ENCODE data around the gene POLR3H.

POLR3H gene

DNA sequence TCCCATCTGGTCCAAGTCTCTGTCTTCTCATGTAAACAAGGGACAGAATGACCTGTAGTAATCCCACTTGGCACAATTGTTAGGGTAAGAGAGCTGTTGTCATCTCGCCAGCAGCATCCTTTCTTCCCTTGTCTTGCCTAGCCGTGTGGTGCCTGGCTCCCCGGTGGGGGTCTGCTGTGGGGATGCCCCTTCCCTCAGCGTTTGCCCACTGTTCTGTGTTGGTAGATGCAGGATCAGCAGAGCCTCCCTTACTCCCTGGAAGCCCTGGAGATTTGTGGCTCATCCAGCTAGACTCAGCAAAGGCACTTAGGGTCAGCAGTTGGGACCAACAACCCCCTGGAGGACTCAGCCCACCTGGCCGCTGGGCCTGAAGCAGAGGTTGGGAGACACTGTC, 62.3 kb downstream of the POLR3H start:
- peaks cover 16% of the 10 kb centered on the region; the same call in 1 of the 2 replicates for H4K20me1 ChIP-seq (ENCODE audit: insufficient read depth)

DNA sequence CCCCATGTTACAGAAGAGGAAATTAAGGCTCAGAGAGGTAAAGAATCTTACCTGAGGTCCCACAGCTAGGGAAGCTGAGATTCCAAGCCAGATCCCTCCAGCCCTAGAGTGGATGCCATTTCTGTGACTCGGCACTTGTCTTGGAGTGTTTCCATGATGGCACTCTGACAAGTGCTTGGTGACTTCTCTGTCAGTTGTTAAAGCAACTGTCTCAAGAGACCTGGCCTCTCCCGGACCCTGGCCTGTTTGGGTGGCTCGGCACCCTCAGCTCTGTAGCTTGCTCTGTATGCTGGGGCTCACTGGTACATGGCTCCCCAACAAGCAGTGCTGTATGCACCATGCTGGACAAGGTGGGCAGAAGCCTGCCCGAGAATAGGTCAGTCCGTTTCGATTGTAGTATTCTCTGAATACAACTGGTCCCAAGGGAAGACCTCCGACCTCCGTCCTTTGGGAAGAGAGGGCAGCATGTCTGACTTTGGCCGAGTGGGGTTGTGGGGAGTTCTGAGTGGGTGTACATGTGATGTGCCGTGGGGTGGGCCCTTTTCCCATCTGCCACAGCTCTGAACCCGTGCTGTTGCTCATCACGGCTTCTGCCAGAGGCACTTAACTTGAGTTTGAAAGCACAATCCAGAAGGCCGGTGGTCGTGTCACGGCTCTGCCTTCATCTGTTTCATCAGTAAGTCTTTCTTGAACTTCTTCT, 63.0 kb downstream of the POLR3H start:
- Histone ChIP-seq H4K20me1 (ENCODE audit: insufficient read depth) (peaks cover 16% of the 10 kb centered on the region; the same call in 1 of the 2 replicates), H3K4me1 (ENCODE audit: low read depth, poor library complexity, severe bottlenecking) (peaks cover 19% of the 10 kb centered on the region), H3K79me2 (ENCODE audit: insufficient read depth, low read depth) (peaks cover 98% of the 10 kb centered on the region), H3K4me2 (no peak overlapping the region), H3K27ac (no peak overlapping the region), H3K4me3 (IDR thresholded peaks at IDR 0.05; ENCODE audit: insufficient read depth, low read depth, low read length) (no peak overlapping the region), H3K36me3 (ENCODE audit: insufficient read depth) (no peaks in the 10 kb centered on the region), H3K27me3 (ENCODE audit: insufficient read depth, low read depth) (no peaks in the 10 kb centered on the region), H2AFZ (ENCODE audit: low read depth) (no peak overlapping the region), H3K9ac (no peak overlapping the region)
- TF ChIP-seq, protein P1, sequence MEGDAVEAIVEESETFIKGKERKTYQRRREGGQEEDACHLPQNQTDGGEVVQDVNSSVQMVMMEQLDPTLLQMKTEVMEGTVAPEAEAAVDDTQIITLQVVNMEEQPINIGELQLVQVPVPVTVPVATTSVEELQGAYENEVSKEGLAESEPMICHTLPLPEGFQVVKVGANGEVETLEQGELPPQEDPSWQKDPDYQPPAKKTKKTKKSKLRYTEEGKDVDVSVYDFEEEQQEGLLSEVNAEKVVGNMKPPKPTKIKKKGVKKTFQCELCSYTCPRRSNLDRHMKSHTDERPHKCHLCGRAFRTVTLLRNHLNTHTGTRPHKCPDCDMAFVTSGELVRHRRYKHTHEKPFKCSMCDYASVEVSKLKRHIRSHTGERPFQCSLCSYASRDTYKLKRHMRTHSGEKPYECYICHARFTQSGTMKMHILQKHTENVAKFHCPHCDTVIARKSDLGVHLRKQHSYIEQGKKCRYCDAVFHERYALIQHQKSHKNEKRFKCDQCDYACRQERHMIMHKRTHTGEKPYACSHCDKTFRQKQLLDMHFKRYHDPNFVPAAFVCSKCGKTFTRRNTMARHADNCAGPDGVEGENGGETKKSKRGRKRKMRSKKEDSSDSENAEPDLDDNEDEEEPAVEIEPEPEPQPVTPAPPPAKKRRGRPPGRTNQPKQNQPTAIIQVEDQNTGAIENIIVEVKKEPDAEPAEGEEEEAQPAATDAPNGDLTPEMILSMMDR (conservative IDR thresholded peaks at IDR 0.05; ENCODE audit: low read depth, low read length) = no peak

More for the DNA sequence above, 62.3 kb downstream of the POLR3H start:
- peaks cover 96% of the 10 kb centered on the region for H3K79me2 ChIP-seq (ENCODE audit: insufficient read depth, low read depth)
- no peak overlapping the region for H3K4me2 ChIP-seq
- no peaks in the 10 kb centered on the region for H3K36me3 ChIP-seq (ENCODE audit: insufficient read depth)
- no peaks in the 10 kb centered on the region for H3K27me3 ChIP-seq (ENCODE audit: insufficient read depth, low read depth)
- H3K4me1 ChIP-seq (ENCODE audit: low read depth, poor library complexity, severe bottlenecking) = peaks cover 19% of the 10 kb centered on the region
- no peak overlapping the region for H3K4me3 ChIP-seq (IDR thresholded peaks at IDR 0.05; ENCODE audit: insufficient read depth, low read depth, low read length)
- TF ChIP-seq, protein P1 (conservative IDR thresholded peaks at IDR 0.05; ENCODE audit: low read depth, low read length) = no peak
- no peak overlapping the region for H3K27ac ChIP-seq
- H3K9ac ChIP-seq = no peak overlapping the region
- H2AFZ ChIP-seq (ENCODE audit: low read depth) = no peak overlapping the region

DNA sequence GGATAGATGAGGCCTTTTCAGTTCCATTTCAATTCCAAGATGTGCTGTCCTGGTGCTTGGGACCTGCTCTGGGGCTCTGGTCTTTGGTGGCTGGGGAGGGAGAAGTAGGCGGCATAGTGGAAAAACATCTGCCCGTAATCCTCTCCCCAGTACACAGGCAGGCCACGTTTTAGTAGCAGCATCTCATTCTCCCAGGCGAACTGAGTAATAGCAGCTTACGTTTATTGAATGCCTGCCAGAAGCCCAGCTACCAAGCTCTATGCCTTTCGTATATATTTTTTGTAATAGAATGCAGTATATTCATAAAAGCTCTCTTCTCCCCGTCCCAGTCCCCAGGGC, 63.9 kb downstream of the POLR3H start:
- Histone ChIP-seq H3K36me3 (ENCODE audit: insufficient read depth) (no peaks in the 10 kb centered on the region), H3K9ac (no peak overlapping the region), H2AFZ (ENCODE audit: low read depth) (no peak overlapping the region), H3K4me3 (IDR thresholded peaks at IDR 0.05; ENCODE audit: insufficient read depth, low read depth, low read length) (no peak overlapping the region), H3K4me1 (ENCODE audit: low read depth, poor library complexity, severe bottlenecking) (peaks cover 27% of the 10 kb centered on the region), H3K27me3 (ENCODE audit: insufficient read depth, low read depth) (no peaks in the 10 kb centered on the region), H3K27ac (no peak overlapping the region), H4K20me1 (ENCODE audit: insufficient read depth) (peaks cover 16% of the 10 kb centered on the region; the same call in 1 of the 2 replicates), H3K79me2 (ENCODE audit: insufficient read depth, low read depth) (peaks cover 98% of the 10 kb centered on the region), H3K4me2 (no peak overlapping the region)
- TF ChIP-seq, protein P1 (conservative IDR thresholded peaks at IDR 0.05; ENCODE audit: low read depth, low read length) = no peak

DNA sequence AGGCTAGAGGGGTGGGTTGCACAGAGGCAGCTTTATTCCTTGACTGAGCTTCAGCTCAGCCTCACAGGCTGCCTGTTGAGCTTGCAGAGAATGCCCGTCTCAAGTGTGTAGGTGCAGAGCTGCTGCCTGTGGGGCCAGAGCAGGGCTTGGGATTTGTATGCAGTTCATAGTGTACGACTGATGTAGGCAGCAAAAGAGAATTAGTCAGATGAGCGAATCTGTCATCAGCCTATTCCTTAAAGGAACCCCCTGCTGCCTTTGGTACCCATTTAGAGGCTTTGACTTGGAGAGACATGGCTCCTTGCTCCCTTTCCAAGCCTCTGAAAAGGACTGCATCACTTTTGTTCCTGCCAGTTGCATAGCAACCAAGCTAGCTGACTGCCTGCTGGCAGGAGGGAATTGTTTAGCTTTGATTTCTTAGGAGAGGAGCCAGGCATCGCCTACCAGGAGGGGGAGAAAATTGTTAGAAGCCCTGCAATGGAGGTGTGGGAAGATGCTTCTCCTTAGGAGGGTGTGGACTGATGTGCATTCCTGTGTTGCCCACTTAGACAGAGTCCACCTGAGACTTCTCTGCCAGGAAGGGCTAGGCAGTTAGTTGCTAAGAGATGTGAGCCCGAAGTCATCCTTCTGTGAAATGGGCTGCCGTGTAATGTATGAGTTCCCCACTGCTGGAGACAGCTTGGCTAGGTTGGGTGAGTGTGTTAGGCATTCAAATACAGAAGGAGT, 64.4 kb downstream of the POLR3H start:
- TF ChIP-seq, protein P1 (conservative IDR thresholded peaks at IDR 0.05; ENCODE audit: low read depth, low read length) = no peak
- Histone ChIP-seq H3K79me2 (ENCODE audit: insufficient read depth, low read depth) (peaks cover 98% of the 10 kb centered on the region), H3K27me3 (ENCODE audit: insufficient read depth, low read depth) (no peaks in the 10 kb centered on the region), H3K4me3 (IDR thresholded peaks at IDR 0.05; ENCODE audit: insufficient read depth, low read depth, low read length) (no peak overlapping the region), H3K4me1 (ENCODE audit: low read depth, poor library complexity, severe bottlenecking) (peaks cover 30% of the 10 kb centered on the region), H3K27ac (no peak overlapping the region), H2AFZ (ENCODE audit: low read depth) (no peak overlapping the region), H3K36me3 (ENCODE audit: insufficient read depth) (no peaks in the 10 kb centered on the region), H3K9ac (no peak overlapping the region), H3K4me2 (no peak overlapping the region), H4K20me1 (ENCODE audit: insufficient read depth) (peaks cover 13% of the 10 kb centered on the region; the same call in 1 of the 2 replicates)

Measured in KMS-11 (cell line).